DMS53 treated with DMSO at 0.1 percent for 48 hours (cell line): ENCODE results near the gene ACOX1.
"Not testable (repeated sequence)": the region's sequence is repeated elsewhere in the genome, so short reads cannot be mapped to it uniquely, and the experiment has no call there.

ENCODE experiments used
- DNase-seq: peaks from one replicate; lab custom pipeline; 2025; ENCODE audit not compliant: unreplicated experiment; lab: John Stamatoyannopoulos, UW

Gene ACOX1

DNA sequence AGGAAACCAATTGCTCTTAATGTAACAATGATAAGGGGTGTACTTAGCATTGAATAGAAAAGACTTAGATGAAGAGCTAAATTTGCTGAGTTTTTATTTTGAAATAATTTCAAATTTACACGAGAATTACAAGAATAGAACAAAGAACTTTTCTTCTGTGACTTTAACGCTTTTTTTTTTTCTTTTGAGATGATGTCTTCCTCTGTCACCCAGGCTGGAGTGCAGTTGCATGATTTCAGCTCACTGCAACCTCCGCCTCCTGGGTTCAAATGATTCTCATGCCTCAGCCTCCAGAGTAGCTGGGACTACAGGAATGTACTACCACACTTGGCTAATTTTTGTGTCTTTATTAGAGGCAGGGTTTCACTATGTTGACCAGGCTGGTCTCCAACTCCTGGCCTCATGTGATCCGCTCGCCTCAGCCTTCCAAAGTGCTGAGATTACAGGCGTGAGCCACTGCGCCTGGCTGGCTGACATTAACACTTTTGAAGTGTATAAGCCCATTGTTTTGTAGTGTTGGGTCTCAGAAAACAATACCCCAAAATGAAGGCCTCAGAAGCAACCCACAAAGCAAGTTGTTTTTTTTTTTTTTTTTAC is 2.2 kb upstream of the ACOX1 start:
- DNase-seq = no peak

GRCh38 chr17:75980188-75981018 is 1.4 kb upstream of the ACOX1 start:
- DNase-seq = no peak

DNA sequence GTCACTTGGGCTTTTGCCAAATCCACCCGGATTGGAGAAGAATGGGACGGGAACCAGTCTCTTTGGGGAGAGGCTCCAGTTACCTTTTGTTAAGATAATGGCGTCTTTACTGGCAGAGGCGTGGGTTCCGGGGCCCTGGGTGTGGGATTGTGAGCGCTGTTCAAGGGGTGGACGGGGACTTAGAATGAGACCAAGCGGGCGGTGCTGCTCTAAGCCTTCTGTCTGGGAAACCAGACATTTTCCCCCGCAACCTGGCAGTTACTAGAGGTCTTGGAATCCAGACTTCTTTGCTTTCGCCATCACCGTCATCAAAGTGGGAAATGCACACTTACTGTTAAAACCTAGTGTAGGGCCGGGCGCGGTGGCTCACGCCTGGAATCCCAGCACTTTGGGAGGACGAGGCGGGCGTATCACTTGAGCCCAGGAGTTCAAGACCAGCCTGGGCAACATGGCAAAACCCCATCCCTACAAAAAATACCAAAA is 780 bp upstream of the ACOX1 start:
- no peak for DNase-seq

DNA sequence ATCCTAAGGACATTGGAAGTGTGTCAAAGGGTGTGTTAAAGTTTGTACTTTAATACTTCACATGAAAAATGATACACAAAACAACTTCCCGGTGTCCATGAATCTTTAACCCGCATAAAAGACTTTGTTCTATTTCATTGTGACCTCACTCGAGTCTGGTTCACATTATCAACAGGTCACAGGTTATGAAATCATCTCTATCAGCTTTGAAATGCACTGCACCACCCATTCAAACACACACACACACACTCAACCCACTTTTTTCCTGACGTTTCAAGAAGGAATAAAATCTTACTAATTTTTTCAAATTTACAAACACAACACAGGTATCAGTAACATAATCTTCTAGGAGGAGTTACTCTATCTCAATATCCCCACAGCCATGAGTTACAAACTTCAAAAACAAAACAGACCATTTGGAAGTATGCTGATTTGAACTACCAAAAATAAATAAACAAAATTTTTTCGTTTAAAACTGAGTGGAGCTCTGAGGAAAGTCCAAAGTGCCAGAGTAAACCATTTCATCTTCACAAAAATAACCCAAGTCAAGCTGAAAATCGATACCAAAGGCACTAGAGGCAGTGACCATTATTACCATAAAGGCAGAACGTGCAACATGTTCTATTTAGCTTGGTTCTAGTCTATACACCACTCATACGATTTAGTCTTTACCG is 2.7 kb downstream of the ACOX1 start:
- DNase-seq = no peak

DNA sequence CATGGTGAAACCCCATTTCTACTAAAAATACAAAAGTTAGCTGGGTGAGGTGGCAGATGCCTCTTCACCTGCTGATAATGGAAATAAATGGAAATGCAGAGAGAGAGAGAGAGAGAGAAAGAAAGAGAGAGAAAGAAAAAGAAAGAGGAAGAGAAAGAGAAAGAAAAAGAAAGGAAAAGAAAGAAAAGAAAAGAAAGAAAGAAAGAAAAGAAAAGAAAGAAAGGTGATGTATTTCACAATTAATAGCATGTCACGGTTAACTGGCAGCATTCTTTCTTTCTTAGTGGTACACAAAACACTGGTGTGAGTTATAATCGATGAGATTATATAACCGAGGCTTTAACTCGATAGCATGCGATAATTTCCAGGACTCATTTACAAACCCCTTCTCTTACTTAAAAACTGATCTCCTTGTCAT is 3.2 kb downstream of the ACOX1 start:
- DNase-seq = no peak

GRCh38 chr17:75975187-75975586 is 3.8 kb downstream of the ACOX1 start:
- DNase-seq = not testable (repeated sequence)

- DNase-seq = no peak
Observed at GRCh38 chr17:75970626-75971025, 8.3 kb downstream of the ACOX1 start.

GRCh38 chr17:75970011-75970523 is 8.9 kb downstream of the ACOX1 start:
- DNase-seq = peak; percentile 30

DNA sequence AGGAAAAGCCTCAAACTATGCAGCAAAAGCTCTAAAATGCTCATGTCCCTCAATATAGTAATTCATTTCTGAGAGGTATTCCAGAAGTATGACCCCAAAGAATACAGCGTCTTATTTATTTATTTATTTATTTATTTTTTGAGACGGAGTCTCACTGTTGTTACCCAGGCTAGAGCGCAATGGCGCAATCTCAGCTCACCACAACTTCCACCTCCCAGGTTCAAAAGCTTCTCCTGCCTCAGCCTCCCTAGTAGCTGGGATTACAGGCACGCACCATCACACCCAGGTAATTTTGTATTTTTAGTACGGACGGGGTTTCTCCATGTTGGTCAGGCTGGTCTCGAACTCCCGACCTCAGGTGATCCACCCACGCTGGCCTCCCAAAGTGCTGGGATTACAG is 9.9 kb downstream of the ACOX1 start:
- DNase-seq = not testable (repeated sequence)

DNA sequence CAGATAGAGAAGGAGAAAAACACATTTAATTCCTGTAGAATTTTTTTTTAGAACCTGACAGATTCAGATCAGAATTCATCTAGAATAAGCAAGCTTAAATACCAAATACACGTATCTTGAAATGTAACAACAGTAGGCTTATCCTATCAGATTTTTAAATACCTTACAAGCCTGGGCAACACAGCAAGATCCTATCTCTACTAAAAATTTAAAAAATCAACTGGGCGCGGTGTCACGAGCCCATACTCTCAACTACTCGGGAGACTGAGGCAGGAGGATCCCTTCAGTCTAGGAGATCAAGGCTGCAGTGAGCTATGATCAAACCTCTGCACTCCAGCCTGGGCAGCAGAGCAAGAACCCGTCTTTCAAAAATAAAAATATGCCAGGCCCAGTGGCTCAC is 13.5 kb downstream of the ACOX1 start:
- no peak for DNase-seq

- no peak for DNase-seq
Observed at GRCh38 chr17:75959839-75960511, 19.0 kb downstream of the ACOX1 start.

- DNase-seq = no peak
Observed at GRCh38 chr17:75959051-75959838, 19.7 kb downstream of the ACOX1 start.

DNA sequence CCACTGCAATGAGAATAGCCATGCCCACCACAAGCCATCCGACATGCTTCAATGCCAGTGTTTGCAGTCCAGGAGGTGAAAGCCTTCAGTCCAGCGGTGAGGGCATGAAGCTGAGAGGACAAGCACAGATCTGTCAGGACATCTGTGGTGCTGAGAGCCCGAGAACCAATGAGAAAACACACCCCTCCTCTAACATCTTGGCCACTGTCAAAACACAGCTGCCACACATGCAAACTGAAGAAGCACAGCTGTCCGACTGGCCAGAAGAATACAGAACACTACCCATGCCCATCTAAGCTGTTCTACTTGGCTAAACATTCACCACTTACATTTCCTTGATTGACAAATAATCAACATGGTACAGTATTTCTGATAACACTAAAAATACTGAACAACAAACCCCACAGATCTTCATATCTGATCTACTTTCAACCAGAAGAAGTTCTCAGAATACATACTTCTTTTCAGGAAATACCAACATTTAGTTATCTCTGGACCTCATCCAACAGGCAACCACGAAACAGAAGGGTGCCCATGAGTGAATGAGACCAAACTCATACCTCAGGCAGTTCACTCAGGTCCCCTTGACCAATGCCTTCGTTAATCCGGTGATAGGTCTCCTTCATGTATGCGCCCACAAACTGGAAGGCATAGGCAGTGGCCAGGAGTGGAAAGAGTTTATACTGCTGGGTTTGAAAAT is 28.0 kb downstream of the ACOX1 start:
- DNase-seq = no peak

DNA sequence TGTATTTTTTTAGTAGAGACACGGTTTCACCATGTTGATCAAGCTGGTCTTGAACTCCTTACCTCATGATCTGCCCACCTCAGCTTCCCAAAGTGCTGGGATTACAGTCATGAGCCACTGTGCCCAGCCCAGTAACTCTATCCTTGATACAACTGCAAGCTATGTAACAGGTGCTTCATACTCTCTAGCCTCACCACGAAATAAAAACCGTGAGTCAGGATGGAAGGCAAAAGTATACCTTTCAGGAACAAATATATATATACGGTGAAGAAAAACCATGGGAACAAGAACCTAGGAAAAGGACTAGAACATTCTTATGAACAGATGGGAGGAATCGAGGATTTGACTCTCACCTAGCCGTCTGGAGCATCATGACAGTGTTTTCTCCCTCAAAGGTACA is 28.5 kb downstream of the ACOX1 start:
- no peak for DNase-seq

- DNase-seq = no peak
Observed at GRCh38 chr17:75945211-75945610, 33.8 kb downstream of the ACOX1 start.

DNA sequence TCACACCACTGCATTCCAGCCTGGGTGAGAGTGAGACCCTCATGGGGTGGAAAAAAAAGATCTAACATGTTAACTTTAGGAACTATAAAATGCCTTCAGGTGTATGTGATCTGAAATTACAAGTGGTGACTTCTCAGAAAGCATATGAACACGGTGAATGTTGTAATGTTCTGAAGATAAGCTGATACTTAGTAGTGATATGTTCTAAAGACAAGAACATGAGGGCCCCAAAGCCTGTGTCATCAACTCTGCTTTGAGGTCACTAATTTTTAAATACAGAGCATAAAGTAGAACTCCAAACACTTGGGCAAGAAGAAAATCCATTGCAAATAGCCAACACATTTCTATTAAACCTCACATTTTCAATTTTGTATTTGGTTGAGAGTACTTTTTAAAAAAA is 35.5 kb downstream of the ACOX1 start:
- DNase-seq = no peak

DNA sequence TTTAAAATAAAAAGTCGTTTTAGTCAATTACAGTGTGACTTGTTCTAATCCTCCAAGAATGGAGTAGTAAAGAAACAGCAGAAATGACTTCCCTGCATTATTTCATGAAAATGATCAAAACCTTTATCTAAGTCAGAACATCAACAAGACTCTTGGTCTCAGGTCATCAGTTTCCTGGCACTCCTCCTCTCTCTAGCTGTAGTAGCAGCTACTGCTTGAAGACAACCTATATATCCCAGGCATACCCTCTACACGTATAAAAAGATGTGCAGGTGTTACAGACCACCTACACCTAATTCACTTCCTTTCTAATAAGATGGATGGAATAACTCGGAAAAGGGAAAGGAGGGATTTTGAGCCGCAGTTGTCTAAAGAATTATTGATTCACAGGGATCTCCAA is 36.5 kb downstream of the ACOX1 start:
- no peak for DNase-seq

- DNase-seq = no peak
Observed at GRCh38 chr17:75941442-75941819, 37.5 kb downstream of the ACOX1 start.

DNA sequence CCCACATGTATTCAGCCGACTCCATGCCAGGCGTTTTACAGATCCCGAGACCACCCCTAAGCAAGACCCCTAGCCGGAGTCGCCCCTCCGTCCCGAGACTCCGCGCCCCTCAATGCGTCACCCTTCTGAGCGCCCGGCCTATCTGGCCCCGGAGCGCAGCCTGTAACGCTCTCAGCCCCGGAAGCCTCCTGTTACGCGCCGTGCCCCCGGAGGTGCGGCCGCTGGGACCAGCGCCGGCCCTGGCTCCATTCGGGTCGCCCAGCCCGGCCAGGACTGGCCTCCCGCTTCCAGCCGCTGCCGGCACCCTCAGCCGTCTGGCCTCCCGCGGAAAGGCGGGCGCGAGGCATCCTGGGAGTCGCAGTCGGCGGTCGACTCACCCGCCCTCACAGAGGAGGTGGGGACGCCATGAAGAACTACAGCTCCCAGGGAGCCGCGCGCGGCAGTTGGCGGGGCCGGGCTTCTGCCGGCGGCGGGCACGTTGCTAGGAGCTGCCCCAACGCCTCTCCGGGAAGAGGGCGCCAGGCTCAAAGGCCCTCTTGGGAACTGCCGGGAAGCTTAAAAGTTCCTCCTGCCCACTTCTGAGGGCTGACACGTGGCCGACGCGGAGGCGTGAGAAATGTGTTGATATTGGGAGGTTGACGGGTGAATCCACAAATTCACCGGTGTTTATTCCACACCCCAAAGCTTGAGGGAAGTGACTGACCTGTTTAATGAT is 38.1 kb downstream of the ACOX1 start, which contains the start of gene FBF1:
FBF1 (minus strand) TSS at position 316 of the 715 bp plus-strand sequence. CDS start 2,893 bp downstream, outside the sequence.
- DNase-seq = peak; percentile 96
